NCI-H1694 (cell line): ENCODE results near the gene TEK.
A peak's percentile ranks its signal among the peaks of the same experiment; 100 is the strongest.

Experiments
- DNase-seq: peaks from one replicate; lab custom pipeline; 2025; lab: John Stamatoyannopoulos, UW

The TEK gene

DNA sequence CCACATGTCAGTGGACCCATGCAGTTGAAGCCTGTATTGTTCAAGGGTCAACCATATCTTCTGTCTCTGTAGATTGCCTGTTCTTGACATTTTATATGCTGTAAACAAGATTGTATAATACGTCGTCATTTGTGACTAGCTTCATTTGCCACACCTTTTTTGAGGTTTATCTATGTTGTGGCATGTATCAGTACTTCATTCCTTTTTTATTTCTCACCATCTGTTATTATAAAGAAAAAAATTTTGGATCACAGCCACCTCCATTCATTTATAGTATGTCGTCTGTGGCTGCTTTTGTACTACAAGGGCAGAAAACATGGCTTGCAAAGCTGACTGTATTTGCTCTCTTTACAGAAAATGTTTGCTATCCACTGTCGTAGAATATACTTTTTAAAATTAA lies 72.4 kb downstream of the TEK start:
- DNase-seq = peak; percentile 90

DNA sequence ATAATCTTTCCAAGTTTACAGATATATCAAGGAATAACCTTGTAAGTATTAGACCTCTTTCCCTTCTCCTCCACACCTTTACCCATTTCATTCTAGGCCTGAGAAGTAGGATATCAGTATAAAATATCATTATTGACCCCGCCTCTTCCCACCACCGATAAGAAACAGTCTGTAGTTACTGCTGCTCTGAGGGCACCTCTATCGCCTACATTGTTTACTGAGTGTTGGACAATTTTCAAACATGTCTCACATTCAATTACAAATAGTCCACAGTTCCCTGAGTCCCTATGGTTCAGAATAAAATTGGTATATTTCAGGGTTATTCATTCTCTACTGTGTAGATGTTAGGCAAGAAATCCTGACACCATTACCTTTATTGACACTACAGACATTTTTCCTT lies 73.4 kb downstream of the TEK start:
- no peak for DNase-seq

DNA sequence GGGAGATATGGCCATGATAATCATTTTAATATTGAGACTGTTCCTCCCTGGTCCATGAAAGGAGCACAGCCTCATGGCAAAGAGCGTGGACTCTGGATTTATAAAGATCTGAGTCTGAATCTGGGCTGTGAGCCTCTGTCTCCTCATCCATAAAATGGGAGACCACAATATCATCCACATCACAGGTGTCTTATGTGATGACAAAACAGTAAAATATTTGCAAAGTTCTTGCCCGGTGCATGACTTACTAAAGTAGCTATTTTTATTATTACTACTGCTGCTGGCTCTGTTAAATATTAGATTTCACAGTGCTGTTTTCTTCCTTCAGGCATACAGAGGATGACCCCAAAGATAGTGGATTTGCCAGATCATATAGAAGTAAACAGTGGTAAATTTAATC lies 74.1 kb downstream of the TEK start:
- no peak for DNase-seq

DNA sequence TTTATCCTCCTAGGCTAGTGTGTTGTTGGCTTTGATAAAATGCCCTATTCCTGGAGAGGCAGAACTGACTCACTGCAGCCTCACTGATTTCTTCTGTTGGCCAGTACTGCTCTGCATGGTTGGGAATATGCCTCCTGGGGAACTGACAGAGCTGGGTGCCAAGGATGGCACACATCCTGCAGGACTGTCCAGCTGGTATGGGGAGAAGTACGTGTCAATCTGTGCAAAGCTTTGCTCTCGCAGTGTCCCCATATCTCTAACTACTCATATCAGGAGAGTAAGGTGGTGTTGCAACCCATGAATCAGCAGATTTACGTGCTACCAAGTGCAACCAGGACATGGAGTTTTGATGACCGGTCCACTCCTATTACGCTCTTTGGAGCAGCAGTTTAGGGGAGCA lies 74.7 kb downstream of the TEK start:
- no peak for DNase-seq

DNA sequence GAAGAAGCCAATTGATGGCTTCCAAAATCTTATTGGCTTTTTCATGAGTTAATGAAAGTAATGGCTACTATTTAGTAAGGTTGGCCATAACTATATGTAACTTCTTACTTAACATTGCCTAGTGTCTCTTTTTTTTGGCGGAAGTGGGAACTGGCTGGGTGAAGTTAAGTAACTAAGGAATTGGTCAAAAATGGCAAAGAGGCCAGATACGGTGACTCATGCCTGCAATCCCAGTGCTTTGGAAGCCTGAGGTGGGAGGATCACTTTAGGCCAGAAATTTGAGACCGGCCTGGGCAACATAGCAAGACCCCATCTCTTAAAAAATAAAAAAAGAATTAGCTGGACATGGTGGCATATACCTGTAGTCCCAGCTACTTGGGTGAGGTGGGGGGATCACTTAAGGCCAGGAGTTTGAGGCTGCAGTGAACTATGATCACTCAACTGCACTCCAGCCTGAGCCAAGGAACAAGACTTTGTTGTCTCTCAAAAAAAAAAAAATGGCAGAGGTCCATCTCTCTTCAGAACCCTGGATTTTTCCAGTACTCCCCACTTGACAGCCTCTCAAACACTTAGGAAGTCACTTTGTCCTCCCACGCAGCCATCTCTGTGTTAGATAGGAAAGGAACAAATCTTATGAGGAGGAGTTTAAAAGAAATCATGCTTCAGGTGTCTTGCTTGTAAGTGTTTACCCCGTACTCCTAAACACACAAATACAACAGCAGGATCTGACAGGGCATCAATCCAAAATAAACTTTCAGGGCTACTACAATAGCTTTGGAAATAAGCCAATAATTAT lies 75.7 kb downstream of the TEK start:
- DNase-seq = no peak

GRCh38 chr9:27188426-27188825 lies 79.4 kb downstream of the TEK start:
- DNase-seq = no peak

GRCh38 chr9:27189426-27189825 lies 80.4 kb downstream of the TEK start:
- no peak for DNase-seq

- no peak for DNase-seq
Observed at GRCh38 chr9:27192291-27192960, 83.4 kb downstream of the TEK start.

GRCh38 chr9:27193886-27194285 lies 84.9 kb downstream of the TEK start:
- no peak for DNase-seq

DNA sequence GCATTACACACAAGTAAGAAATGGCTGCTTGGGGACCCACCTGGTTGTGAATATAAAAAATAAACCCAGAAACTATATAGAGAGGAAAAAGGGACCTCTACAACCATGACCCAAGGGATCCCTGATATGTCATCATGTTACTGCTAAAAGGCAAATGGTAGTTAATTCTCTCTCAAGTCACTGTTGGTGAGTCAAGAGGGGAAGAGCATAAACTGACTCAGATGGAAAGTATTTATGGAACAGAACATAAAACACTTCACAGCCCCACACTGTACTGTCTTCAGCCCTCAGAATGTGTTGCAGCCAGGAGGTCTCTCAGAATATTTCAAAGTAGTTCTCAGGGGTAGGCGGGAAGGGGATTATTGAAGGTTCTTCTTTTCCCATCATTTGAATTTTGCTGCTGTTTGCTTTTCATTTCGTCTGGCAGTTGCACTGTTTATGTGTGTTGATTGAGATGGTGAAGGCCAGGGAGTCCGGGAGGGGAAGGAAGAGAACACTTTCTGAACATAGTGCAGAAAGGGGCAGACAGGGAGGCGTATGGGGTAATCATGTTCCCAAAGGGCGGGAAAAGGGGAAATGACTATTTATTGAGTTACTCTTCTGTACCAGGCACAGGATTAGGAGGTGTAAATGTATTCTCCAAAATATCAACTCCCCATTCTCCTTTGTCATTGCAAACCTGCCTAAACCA lies 85.5 kb downstream of the TEK start:
- DNase-seq = no peak

GRCh38 chr9:27195191-27195590 lies 86.2 kb downstream of the TEK start:
- DNase-seq = no peak

- DNase-seq = no peak
Observed at GRCh38 chr9:27196383-27196782, 87.4 kb downstream of the TEK start.

DNA sequence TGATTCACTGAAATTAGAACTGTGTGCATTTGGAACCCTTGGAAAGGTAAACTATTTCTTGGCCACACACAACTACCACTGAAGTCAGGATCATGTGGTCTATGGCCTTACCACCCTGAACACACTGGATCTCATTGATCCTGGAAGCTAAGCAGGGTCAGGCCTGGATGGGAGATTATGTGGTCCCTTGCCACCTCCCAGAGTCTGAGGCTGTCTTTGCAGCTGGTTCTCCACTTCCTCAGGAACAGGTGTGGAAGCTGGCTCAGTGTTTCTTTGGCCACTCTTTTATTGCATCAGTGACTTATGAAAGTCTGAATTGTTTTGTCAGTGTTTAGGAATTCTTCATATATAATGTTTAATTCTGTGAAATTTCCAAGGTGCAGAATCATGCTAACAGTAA lies 89.2 kb downstream of the TEK start:
- DNase-seq = no peak

GRCh38 chr9:27202056-27202455 lies 93.0 kb downstream of the TEK start:
- no peak for DNase-seq

GRCh38 chr9:27203783-27204182 lies 94.8 kb downstream of the TEK start:
- no peak for DNase-seq

GRCh38 chr9:27204578-27204977 lies 95.6 kb downstream of the TEK start:
- DNase-seq = no peak

DNA sequence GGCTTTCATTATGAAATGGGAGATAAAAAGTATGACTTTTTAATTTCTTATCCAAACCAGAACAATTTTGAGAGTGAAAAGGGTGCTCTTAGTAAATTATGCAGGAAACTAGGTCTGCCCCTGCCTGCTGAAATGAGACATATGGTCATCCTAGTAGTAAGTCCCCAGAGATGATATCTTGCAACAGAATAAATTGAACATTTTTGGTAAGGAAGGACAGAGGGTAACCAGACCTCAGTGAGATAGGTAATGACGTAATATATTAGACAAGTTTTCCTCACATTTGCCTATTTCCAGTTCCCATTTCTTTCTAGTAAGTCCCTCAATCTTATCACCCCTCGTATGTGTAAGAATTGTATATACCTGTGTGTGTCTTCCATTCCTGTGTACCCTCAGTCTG lies 96.2 kb downstream of the TEK start:
- no peak for DNase-seq

- no peak for DNase-seq
Observed at GRCh38 chr9:27206041-27206440, 97.0 kb downstream of the TEK start.

DNA sequence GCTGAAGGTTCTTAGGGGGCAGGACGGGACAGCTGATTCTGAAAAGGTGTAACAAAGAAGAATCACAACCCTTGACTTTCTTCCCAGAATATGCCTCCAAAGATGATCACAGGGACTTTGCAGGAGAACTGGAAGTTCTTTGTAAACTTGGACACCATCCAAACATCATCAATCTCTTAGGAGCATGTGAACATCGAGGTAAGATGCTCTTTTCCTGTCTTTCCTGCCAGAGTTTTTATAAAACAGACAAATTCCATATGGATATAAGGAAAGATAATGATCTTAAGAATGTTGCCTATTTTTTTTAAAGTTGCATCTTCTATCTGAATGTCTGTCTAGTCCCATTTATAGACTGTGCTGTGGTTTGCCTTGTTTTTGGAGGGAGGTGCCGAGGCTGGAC lies 100.0 kb downstream of the TEK start:
- DNase-seq = no peak

GRCh38 chr9:27210588-27210987 lies 101.6 kb downstream of the TEK start:
- no peak for DNase-seq

DNA sequence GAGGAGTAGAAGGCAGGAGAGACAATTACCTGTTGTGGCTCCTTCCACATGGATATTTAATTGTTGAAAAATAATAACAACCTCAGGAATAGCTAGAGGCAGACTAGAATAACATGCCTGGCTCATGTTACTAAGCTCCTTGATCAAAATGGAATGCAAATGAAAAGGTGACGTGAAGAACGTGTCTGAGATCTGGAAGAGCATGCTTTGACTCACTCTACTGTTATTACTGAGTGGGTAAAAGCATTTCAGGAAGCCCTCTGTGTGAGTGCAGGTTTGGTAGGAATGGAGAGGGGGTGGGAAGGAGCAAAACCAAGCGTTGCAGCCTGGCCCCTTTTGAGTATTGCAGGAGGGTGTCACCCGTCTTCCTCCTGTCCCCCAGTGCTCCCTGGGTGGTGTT lies 103.2 kb downstream of the TEK start:
- DNase-seq = no peak

DNA sequence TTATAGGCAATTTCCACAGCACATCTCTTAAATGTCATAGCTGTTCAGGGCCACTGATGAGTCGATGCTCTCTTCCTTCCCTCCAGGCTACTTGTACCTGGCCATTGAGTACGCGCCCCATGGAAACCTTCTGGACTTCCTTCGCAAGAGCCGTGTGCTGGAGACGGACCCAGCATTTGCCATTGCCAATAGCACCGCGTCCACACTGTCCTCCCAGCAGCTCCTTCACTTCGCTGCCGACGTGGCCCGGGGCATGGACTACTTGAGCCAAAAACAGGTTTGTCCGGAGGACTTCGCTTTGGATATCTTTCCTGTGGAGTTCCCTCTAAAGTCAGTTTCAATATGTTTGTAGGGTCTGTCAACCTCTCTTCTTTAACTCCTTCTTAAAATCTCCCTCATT lies 103.6 kb downstream of the TEK start:
- DNase-seq = no peak

GRCh38 chr9:27227192-27227591 lies 118.2 kb downstream of the TEK start:
- no peak for DNase-seq
